ENCODE results near the gene DGKI.

DNA sequence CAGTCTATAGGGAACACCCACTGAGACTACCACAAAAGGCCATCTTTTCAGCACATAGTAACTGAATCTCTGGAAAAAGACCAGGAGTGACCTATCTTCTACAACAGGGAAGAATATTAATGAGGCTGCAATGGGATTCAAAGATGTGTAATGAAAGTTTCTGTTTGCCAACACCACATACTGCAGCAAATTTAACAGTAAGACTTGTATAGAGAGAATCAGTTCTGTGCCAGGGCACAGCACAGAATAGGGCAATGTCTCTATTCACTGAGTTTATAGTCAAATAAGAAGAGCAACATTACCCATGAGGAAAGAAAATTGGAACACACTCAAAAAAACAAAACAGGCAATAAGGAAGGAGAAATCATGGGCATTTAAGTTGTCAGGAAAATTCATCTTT, 411.8 kb downstream of the DGKI start:
- TF ChIP-seq BRD9 (IDR thresholded peaks at IDR 0.05; ENCODE audit: low read depth, partially characterized antibody) (no peak), FOXM1 (IDR thresholded peaks at IDR 0.05; ENCODE audit: low read depth) (no peak), FOXM1 (CRISPR knock-in tag; IDR thresholded peaks at IDR 0.05; ENCODE audit: low read depth) (no peak), ZNF12 (CRISPR knock-in tag; IDR thresholded peaks at IDR 0.05) (no peak), USF2 (CRISPR knock-in tag; IDR thresholded peaks at IDR 0.05) (no peak), SAP30 (IDR thresholded peaks at IDR 0.05; ENCODE audit: borderline replicate concordance, insufficient read depth, low read depth, low read length, poor library complexity, severe bottlenecking) (no peak), HDAC6 (IDR thresholded peaks at IDR 0.05; ENCODE audit: low read depth, low read length) (no peak), ZNF407 (IDR thresholded peaks at IDR 0.05; ENCODE audit: low read depth) (no peak)
- TF ChIP-seq, protein P1, sequence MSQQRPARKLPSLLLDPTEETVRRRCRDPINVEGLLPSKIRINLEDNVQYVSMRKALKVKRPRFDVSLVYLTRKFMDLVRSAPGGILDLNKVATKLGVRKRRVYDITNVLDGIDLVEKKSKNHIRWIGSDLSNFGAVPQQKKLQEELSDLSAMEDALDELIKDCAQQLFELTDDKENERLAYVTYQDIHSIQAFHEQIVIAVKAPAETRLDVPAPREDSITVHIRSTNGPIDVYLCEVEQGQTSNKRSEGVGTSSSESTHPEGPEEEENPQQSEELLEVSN (IDR thresholded peaks at IDR 0.05; ENCODE audit: borderline replicate concordance in 1 of 2, extremely low read depth in 1 of 2, insufficient read depth in 1 of 2, insufficient read length in 1 of 2, low read depth in 1 of 2, low read length in 1 of 2, poor library complexity in 1 of 2, severe bottlenecking in 1 of 2), result no peak
